ENCODE data around the gene BTBD1.
"Not testable (repeated sequence)": the region's sequence is repeated elsewhere in the genome, so short reads cannot be mapped to it uniquely, and the experiment has no call there.

BTBD1 gene

DNA sequence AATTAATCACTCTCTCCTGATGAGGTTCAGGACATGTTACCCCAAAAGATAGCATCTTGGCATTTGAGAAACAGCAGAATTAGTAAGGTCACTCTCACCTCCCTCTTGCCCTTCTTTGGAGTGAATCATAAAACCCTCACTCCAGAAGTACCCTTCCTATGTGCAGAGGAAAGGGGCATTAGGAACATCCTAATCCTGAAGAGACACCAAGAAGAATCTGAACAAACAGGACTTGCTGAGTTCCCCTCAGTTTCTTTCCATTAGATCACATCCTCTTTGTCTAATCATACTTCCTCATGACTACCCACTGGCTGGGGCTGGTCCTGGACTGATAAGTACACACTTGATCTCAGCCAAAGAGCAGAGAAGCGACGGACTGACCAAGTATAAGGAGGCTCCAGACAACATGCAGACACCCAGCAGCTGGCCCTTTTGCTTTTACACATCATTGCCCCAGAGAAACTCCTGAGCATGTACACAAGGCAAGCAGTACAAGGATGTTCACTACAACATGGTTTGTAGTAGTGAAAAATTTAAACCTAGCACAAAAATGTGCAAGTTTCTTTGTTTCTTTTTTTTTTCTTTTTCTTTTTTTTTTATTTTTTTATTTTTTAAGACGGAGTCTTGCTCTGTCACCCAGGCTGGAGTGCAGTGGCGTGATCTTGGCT lies 25.4 kb upstream of the BTBD1 start:
- DNase-seq = no peak

- not testable (repeated sequence) for DNase-seq
Observed at GRCh38 chr15:83091965-83092308, 24.9 kb upstream of the BTBD1 start.

DNA sequence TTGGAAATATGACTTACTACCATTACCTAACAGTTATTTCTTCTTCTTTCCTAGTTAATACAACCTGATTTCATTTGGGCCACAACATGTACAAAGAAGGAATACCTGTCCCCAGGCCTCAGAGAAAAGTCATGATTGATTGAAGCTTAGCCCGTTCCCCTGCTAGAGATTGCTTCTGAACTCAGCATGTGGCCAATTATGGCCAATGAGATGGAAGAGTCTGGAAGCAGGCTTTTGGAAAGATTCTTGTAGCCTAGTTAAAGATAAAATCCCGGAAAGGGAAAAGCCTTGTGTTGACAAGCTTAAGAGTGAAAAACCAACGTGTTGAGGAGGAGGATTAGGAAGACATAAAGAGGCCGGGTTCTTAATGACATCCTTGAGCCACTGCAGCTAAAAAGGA lies 23.4 kb upstream of the BTBD1 start:
- DNase-seq = no peak

GRCh38 chr15:83088876-83089275 lies 21.8 kb upstream of the BTBD1 start:
- no peak for DNase-seq

- DNase-seq = no peak
Observed at GRCh38 chr15:83087576-83087975, 20.5 kb upstream of the BTBD1 start.

GRCh38 chr15:83085864-83086552 lies 19.0 kb upstream of the BTBD1 start:
- DNase-seq = not testable (repeated sequence)

DNA sequence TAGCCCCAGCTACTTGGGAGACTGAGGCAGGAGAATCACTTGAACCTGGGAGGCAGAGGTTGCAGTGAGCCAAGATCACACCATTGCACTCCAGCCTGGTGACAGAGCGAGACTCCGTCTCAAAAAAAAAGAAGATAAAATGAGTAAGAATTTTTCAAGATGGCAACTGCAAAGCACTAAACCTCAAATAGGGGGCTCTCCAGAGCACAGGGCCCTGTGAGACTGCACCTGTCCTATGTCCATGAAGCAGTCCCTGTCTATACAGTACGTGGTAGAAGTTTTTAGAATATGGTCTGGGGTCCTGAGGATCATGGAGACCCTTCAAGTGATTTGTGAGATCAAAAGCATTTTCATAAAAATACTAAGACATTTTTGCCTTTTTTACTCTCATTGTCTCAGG lies 18.4 kb upstream of the BTBD1 start:
- DNase-seq = not testable (repeated sequence)

GRCh38 chr15:83082730-83083386 lies 15.8 kb upstream of the BTBD1 start:
- no peak for DNase-seq

GRCh38 chr15:83081256-83082014 lies 14.4 kb upstream of the BTBD1 start:
- no peak for DNase-seq

DNA sequence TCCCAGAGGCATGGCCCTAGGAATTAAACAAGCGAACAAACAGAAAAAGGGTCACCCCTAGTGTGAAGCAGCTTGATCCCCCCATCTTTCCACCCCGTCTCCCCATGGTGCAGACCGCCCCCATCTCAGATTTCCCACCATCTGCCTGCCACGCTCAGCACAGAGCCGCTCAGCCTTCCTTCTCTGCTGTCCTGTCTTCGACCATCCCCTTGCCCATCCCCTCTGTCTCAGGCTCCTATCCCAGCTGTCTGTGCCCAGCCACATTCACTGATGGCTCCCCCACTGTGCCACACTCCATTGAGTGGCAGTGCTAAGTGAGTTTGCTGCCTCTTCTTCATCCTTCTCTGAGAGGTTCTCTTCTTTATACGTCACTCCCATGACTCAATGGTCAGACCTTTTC lies 11.7 kb upstream of the BTBD1 start:
- no peak for DNase-seq

- no peak for DNase-seq
Observed at GRCh38 chr15:83077491-83078230, 10.6 kb upstream of the BTBD1 start.

DNA sequence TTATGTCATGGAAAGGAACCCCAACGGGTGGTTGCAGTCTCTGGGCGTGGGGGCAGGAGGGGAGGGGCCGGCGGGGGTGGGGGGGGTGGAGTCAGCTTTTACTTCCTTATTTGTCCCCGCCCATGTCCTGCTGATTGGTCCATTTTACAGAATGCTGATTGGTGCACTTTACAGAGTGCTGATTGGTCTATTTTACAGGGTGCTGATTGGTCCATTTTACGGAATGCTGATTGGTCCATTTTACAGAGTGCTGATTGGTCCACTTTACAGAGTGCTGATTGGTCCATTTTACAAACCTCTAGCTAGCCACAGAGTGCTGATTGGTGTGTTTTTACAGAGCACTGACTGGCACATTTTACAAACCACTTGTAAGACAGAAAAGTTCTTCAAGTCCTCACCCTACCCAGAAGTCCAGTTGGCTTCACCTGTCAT lies 2.2 kb upstream of the BTBD1 start:
- peak; percentile 10 for DNase-seq

- no peak for DNase-seq
Observed at GRCh38 chr15:83068054-83068453, 1.0 kb upstream of the BTBD1 start.

GRCh38 chr15:83067638-83067962 lies 548 bp upstream of the BTBD1 start:
- DNase-seq = no peak

DNA sequence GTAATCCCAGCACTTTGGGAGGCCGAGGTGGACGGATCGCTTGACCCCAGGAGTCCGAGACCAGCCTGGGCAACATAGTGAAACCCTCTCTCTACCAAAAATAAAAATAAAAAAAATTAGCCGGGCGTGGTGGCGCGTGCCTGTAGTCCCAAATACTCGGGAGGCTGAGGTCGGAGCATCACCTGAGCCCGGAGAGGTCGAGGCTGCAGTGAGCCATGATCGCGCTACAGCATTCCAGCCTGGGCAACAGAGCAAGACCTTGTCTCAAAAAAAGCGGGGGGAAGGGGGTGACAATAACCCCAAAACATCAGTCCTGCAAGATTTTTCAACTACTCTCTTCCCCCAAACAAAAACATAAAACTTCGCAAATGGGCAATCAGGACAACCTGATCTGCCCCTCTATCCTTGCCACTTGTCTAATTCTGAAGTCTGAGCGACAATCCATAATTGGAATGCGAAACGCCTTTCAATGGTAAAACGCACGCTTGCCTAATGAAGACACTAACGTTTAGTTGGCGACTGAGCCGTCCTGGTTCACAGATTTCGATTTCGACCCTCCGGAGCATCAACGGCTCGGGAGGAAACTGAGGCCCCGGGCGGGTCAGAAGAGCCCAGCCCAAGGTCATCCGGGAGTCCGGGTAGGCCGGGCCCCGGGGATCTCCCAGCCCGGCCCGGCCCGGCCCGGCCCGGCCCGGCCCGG lies 868 bp downstream of the BTBD1 start:
- no peak for DNase-seq

DNA sequence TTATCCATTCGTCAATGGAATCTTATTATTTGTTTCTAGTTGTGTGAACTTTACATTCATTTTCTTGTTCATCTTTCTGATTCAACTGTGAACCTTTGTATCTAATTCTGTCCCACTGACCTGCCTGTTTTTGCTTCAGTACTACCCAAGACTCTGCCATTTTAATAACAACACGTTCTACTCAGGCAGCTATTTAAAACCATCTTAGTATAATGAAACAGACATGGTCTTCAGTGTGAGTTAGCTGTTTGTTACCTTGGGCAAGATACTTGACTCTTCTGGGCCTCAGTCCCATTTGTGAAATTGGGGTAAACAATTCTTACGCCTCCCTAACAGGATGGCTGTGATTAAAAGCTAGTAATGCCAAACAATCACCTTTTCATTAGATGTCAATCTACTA lies 1.6 kb downstream of the BTBD1 start:
- DNase-seq = no peak

DNA sequence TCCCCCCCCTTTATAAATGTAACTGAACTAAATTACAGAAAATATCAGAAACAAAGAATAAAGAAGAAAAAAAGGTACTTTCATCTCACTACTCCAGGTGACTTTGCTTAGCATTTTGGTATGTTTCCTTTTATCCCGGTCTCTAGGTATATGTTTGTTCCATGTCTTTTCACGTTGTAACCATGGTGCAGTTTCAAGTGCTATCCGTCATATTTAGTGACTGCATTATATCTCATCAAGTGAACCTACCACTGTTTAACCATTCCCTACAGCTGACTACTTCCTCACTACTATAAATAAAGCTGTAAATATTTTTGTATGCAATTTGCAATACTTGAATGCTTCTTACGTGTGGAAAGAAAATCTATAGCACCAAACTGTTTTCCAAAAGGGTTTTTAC lies 2.2 kb downstream of the BTBD1 start:
- DNase-seq = no peak

DNA sequence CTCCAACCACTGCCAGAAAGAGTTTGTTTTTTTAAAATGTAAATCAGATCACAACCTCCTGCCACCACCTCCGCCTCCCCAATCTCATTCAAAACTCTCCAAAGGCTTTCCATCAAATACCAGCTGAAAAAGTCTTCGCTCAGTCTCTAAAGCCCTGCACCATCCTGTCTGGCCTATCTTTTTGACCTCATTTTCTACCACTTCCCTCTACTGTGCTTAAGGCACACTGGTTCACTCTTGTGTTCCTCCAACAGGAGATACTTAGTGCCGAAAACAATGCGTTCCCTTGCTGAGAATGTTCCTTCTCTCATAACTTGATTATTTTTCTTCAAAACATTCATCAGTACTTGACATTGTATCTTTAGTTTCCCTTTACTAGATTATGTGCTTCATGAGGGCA lies 3.5 kb downstream of the BTBD1 start:
- no peak for DNase-seq

DNA sequence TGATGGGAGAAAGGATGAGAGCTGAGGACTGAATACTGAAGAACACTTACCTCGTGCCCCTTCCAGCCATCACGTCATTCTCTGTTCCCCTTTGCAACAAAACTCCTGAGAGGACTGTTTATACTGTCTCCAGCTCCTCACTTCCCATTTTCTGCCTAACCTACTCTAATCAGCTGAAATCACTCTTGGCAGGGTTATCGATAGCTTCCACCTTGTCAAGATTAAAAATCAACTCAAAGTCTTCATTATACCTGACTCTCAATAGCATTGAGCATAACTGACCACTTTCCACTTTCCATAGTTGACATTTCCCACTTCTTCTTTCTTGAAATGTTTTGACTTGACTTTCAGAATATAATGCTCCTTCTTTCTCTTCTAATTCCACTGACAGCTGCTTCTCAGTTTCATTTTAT lies 4.3 kb downstream of the BTBD1 start:
- no peak for DNase-seq

GRCh38 chr15:83061680-83062079 lies 5.4 kb downstream of the BTBD1 start:
- no peak for DNase-seq

DNA sequence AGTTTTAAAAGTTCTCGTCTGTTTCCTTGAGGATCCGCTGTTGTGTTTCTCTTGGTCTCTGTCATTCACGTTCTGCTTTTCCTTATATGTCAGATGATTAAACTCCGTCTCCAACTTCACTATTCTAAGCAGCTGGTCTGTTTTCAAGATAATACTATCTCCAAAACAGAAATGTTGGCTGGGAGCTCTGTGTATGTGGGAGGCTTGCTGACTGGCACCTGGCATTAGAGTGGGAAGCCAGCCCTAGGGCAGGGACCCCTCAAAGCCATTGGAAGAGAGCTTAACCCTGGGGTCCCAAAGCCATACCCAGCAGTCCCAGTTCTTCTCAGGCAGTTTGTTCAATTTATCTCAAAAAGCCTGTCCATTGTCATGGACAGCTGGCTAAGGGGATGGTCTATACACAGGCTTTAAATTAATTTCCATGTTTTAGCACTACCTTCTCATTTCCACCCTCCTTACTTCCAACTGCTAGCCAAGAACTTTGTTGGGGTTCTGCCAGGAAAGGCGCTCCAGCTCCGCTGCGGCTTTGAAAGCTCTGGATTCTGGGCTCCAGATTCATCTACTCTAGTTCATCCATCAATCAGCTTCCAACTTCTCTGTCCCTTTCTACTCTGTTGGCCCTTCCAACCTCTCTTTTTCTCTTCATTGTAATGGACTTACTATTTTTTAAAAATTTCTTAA lies 9.2 kb downstream of the BTBD1 start:
- no peak for DNase-seq

DNA sequence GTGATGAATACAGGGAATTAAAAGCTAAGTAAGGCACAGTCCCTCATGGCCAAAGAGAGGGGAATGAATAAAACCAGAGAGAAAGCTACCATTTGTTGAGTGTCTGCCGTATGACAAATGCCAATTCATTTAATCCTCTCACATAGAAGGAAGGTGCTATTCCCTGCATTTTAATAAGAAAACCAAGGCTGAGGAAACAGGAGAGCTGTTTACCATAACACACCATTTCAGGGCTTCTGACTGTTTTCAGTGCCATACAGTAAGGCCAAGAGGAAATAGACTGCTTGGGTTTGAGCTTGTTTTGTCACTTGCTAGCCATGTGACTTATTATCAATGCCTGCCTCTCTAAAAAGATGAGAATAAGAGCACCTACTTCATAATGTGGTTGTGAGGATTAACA lies 10.1 kb downstream of the BTBD1 start:
- no peak for DNase-seq
